Left ventricle myocardium inferior (tissue), 1 donor: ENCODE results near the gene EXOSC5. TPM values are rescaled to one million over a fixed set of nuclear protein-coding genes. Genes with fewer than 3 reads are reported as not detected.

Experiments
- DNase-seq: peaks from one replicate; pipeline ENCODE4 v3.0.0-alpha.2; 2020
- H3K27ac ChIP-seq: fragments of 200-600 bp; replicated peaks from 2 replicates; pipeline ENCODE4 v1.8.0; 2021
- H3K27me3 ChIP-seq: fragments of 200-600 bp; 2 replicates; pipeline ENCODE4 v1.8.0; 2021; ENCODE audit warnings: low read depth
- H3K36me3 ChIP-seq: fragments of 200-600 bp; 2 replicates; pipeline ENCODE4 v1.8.0; 2021
- H3K4me1 ChIP-seq: fragments of 200-600 bp; 2 replicates; pipeline ENCODE4 v1.8.0; 2021
- H3K4me3 ChIP-seq: fragments of 200-600 bp; 2 replicates; pipeline ENCODE4 v1.8.0; 2021; ENCODE audit warnings: mild to moderate bottlenecking, moderate library complexity
- H3K9me3 ChIP-seq: fragments of 200-600 bp; replicated peaks from 2 replicates; pipeline ENCODE4 v1.8.0; 2021
- CTCF ChIP-seq: fragments of 200-600 bp; IDR thresholded peaks from 2 replicates; pipeline ENCODE4 v1.8.0; 2021; ENCODE audit warnings: antibody characterized with exemption, mild to moderate bottlenecking, borderline replicate concordance
- intact Hi-C: fragments of 100-400 bp; cut with micrococcal nuclease; formaldehyde crosslinking; loops from one replicate; pipeline ENCODE4 v1.11.0; 2022
- total RNA-seq: library from RNA; stranded (reverse); fragmentation: NEBNext Ultra II Directional; extraction: Animal tissue kit (Norgen Biotek cat#: 25700); gene quantifications from one replicate; pipeline ENCODE4 v1.2.1, GENCODE V29; 2021
- donor health status: DM: no; HTN: yes; CAD: no; lungs with severe emphysema.

EXOSC5 gene
- total RNA-seq, 1 donor from 2014 or later, result 17.4 TPM

GRCh38 chr19:41427647-41428480 lies 30.7 kb upstream of the EXOSC5 start:
- H3K4me3 ChIP-seq, result peak overlapping the region; percentile 74
- intact Hi-C loops, result no loop called here
- H3K27me3 ChIP-seq, result no peaks in the 10 kb centered on the region
- peak; percentile 12 for TF ChIP-seq CTCF
- H3K4me1 ChIP-seq, result peaks cover 80% of the 10 kb centered on the region
- peak; percentile 58 for DNase-seq
- peak overlapping the region; percentile 93 for H3K27ac ChIP-seq
- H3K9me3 ChIP-seq, result no peaks in the 10 kb centered on the region
- H3K36me3 ChIP-seq, result peaks cover 41% of the 10 kb centered on the region

- TF ChIP-seq CTCF, result no peak
- H3K27me3 ChIP-seq, result no peaks in the 10 kb centered on the region
- peak within 1 kb of the TSS; percentile 74 for H3K4me3 ChIP-seq
- peak within 1 kb of the TSS; percentile 93 for H3K27ac ChIP-seq
- intact Hi-C loops, result no loop called here
- H3K4me1 ChIP-seq, result peaks cover 85% of the 10 kb centered on the region
- peak; percentile 90 for DNase-seq
- peaks cover 47% of the 10 kb centered on the region for H3K36me3 ChIP-seq
- H3K9me3 ChIP-seq, result no peaks in the 10 kb centered on the region
Observed at GRCh38 chr19:41426952-41427646, 29.9 kb upstream of the EXOSC5 start, which contains the start of gene B3GNT8. Gene B3GNT8, minus strand, starts transcription at chr19:41427374. Its CDS starts 596 bp downstream, at chr19:41426778.

- Histone ChIP-seq H3K27me3 (no peaks in the 10 kb centered on the region), H3K4me1 (peaks cover 85% of the 10 kb centered on the region), H3K9me3 (no peaks in the 10 kb centered on the region), H3K27ac (peak overlapping the region; percentile 93), H3K4me3 (peak overlapping the region; percentile 74), H3K36me3 (peaks cover 48% of the 10 kb centered on the region)
- TF ChIP-seq CTCF, result no peak
- DNase-seq, result peak; percentile 27
- intact Hi-C loops, result no loop called here
Observed at GRCh38 chr19:41426116-41426841, 29.1 kb upstream of the EXOSC5 start.

GRCh38 chr19:41425174-41426115 lies 28.3 kb upstream of the EXOSC5 start:
- no peak for DNase-seq
- intact Hi-C loops, result no loop called here
- H3K9me3 ChIP-seq, result no peaks in the 10 kb centered on the region
- H3K27me3 ChIP-seq, result no peaks in the 10 kb centered on the region
- H3K4me3 ChIP-seq, result peak overlapping the region; percentile 74
- peaks cover 46% of the 10 kb centered on the region for H3K36me3 ChIP-seq
- H3K27ac ChIP-seq, result peak overlapping the region; percentile 93
- TF ChIP-seq CTCF, result no peak
- peaks cover 77% of the 10 kb centered on the region for H3K4me1 ChIP-seq
